Putamen (tissue), 1 donor: ENCODE measurements around the gene KCNA5.

Source experiments
- DNase-seq: peaks from one replicate; pipeline ENCODE4 v3.0.0-alpha.2; 2016; ENCODE audit warnings: low spot score

KCNA5 gene

DNA sequence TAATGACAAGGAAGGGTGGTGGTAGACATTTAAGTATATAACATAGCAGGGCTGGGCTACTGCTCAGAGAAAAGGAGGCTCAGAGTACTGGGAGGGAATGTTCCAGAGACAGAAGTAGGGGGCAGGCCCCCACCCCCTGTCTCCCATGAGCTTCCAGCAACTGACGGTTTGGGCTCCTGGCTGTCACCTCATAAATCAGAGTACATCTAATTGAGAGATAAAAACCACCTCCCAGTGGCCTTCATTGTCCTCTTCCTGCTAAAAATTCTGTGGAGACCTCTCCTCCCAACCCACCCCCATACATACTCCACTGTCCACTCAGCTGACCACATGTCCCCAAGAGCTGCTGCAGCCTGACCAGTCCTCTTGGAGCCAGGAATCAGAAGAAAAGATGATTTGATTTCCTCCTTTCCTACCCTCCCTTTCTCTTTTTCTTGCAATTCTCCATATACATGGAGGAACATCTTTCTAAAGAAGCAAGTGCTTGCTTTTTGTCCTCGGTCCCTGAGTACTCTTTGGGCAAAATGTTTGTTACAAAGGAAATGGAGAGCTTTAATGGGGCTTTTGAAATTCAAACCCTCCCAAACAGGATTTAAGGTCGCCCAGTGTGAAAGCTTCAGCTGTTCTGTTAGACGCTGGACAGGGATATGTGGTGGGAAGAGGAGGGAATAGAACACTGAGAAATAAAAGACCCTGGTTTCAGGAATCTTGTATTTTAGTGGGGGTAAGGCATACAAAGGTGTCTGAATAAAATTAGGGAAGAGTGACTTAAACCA lies 16.4 kb upstream of the KCNA5 start:
- no peak for DNase-seq

DNA sequence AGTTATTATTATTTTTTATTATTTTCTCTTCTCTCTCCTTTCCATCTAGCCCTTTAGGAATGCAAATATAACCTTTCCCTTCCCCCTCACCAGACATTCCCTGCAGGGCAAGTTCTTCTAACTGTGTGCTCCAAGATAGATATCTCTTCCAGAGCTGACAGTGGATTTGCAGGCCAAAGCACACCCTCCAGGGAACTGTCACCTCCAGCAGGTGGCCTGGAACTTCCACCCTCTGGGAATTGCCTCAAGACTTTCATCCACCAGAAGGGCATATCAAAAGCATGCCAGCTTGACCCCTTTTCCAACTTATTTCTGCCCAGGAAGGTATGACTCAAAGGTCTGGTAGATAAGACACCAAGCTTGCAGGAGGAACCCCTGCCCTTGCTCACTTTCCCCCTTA lies 13.6 kb upstream of the KCNA5 start:
- DNase-seq: no peak

DNA sequence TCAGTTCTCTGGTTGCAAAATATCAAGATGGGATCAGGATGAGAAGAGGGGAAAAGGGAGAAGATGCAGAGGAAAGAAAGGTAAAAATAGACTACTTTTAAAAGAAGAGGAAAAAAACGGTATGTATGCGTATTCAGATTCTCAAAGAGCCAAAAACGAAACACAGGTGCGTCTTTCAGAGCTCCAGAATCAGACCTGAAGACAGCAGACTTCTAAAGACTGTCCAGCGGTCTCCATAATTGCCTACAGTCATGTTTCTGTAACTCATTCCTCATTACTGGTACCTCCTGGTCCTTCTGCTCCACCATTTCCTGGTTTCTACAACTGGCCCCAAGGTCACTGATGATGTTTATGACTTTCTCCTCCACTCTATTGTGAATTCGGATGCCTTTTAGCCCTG lies 12.4 kb upstream of the KCNA5 start:
- no peak for DNase-seq

DNA sequence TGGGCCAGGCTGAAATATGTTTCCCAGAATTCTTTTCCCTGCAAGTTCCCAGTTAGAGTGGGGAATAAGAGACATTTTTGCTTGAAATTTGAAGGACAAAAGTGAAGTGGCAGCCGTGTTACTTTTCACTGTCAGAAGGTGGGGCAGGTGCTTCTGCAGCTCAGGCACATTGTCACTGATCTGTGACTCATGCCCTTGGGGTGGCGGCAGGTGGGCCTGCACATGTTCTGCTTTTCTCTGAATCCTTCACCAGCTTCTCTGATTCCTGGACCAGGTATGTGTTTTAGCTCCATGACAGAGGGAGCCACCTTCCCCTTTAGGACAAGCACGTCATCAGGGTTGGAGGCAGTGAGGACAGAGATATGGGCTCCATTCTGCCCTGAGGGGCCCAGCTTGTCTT lies 11.7 kb upstream of the KCNA5 start:
- no peak for DNase-seq

DNA sequence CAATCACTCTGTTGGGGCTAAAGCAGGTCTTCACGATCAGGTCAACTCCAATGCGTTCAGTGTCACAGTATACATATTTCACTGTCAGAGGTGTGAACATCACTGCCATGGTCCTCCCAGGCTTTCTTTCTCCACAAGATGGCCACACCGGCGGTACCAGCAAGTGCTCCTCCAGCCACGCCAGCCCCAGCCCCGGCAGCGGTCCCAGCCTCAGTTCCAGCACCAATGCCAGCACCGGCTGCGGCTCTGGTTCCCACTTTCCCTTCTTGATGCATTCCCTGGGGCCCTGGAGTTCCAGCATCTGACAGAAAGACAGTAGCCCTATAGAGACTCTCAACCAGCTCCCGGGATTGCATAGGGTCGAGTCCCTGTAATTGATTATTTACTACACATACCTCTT lies 10.9 kb upstream of the KCNA5 start:
- DNase-seq: no peak

DNA sequence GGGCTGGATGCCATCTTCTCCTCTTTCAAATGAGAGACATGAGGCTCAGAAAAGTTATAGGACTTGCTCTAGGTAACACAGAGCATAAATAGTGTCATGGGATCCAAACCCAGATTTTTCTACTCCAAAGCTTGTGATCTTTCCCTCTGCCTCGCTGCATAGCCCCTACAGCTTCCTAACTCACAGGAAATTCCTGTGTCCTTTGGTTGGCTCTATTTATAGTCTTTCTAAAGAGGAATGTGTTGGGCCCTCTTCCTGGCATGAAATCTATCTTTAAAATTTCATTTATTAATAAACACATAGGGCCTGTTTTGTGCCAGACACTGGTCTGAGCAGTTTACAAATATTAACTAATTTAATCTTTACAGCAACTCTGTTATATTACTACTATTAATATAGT lies 9.8 kb upstream of the KCNA5 start:
- no peak for DNase-seq

DNA sequence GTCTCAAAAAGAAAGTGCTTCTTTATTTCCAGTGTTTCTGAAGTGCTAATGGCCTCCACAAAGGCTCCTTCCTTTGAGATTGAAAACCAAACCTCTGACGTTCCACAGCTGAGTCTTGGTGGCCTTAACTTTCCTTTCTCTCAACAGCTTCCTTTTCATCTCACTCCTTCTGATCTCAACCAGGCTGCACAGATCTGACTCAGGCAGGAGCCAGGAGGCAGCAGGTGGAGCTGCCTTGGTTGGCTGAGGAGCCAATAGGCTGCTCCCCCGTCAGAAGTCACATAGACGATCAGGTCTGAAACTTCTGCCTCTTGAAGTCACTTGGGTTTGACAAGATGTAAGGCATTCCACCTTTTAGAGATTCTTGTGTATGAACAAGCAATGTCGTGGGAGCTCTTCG lies 9.1 kb upstream of the KCNA5 start:
- DNase-seq: no peak

DNA sequence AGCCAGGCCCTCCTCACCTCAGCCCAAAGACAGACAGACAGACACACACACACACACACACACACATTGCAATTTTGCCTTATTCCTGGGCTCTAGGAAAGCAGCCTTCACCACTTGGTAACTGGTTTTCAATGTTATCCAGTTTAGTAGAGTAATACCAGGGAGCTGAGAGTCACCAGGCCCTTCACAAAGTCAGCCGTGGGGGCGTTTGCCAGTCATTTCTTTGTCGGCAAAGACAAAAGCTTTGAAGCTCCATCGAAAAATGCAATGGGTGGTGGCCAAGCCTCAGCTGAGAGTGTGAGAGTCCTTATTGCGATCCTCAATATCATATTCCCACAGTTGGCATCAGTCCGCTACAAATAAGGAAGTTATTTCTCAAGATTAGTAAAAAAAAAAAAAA lies 8.1 kb upstream of the KCNA5 start:
- DNase-seq: no peak

DNA sequence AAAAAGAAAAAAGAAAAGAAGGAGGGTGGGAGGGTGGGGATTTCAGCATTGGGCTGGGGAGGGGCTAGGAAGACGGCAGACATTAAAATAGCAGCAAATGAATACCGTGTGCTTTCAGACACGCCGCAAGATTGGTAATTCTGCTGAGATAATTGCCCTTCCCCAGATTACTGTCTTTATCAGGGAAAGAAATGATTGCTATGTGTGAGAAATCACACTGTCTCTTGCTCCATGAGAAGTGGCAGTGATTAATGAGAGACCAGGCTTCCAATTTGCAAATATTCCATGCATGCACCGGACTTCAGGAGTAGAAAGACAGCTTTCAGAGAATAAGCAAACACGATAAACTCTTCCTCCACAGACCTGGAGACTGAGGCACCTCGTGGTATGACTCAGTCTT lies 7.6 kb upstream of the KCNA5 start:
- DNase-seq: no peak

DNA sequence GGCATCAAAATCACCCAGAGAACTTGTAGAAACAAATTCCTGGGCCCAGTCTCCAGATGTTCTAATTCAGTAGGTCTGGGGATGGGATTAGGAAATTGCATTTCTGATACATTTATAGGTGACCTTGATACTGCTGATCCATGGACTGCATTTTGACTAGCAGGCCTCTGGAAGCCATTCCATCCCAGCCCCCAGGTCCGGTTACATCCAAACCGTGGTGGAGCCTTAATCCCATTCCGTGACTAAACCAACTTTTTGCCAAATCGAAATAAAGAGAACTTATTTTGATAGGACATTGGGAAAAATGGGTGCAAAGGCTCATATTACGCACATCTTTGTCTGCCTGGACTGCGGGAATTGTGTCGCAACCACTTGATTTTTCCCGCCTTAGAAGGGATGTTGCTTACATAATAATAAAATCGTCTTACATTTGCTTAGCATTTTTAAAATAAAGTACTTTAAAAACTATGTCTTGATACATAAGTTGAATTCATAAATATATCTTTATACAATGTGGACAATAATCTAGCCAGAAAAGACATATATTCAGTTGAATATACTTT lies 5.8 kb upstream of the KCNA5 start:
- no peak for DNase-seq

DNA sequence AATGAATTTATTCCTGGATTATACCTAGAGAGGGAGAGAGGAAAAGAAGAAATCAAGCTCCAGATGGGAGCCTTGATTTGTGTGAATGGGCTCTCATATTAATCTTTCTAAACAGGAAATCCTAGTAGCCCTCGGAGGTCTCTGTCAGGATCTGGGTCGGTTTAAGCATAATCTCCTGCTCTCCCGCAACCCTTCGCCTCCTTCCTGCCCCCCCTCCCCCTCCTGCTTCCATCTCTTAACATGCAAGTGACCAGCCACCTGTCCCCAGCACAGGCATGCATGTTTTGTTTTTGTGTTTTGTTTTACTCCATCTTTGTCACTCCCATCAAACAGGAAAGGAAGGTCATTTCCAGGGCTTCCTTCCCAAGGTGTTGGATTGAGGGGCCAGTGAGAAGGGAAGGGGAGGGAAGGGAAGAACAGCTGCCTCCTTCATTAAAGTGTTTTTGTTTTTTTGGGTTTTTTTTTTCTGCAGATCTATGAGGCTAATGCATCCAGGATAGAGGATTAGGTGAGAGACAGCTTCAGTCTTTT lies 4.8 kb upstream of the KCNA5 start:
- no peak for DNase-seq

DNA sequence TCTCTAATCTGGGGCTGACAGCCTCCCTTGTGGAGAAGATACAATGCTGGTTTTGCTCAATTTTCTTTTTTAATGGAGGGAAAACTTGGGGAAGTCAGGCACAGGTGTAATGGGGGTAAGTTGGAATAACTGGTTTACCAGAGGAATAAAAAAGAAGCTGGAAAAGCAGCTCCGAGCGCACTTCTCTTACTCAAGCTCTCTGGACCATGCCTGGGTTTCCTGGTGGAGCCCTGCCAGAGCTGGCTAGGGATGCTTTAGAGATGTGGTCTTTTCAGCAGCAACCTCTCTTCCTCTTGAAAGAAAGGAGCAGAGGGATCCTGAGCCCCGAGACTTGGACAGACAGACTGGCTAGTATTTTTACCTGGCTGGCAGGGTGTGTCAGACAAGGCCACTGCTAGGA lies 3.9 kb upstream of the KCNA5 start:
- DNase-seq: no peak

DNA sequence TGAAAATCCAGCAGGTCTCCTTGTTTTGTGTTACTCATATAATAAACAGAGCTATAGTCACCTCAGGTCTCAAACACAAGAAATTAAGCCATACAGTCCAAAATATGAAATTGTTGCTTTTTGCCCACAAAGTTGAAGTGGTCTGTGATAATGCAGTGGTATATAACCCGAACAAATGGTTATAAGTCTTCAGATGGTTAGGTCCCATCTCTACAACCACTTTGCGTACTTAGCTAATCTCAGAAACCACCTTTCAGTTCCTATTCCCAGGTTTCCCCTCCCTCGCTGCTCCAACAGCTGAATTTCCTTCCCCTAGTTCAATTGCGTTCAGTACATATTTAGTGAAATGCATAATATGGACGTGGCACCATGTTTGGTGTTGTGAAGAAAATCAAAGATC lies 3.3 kb upstream of the KCNA5 start:
- no peak for DNase-seq

DNA sequence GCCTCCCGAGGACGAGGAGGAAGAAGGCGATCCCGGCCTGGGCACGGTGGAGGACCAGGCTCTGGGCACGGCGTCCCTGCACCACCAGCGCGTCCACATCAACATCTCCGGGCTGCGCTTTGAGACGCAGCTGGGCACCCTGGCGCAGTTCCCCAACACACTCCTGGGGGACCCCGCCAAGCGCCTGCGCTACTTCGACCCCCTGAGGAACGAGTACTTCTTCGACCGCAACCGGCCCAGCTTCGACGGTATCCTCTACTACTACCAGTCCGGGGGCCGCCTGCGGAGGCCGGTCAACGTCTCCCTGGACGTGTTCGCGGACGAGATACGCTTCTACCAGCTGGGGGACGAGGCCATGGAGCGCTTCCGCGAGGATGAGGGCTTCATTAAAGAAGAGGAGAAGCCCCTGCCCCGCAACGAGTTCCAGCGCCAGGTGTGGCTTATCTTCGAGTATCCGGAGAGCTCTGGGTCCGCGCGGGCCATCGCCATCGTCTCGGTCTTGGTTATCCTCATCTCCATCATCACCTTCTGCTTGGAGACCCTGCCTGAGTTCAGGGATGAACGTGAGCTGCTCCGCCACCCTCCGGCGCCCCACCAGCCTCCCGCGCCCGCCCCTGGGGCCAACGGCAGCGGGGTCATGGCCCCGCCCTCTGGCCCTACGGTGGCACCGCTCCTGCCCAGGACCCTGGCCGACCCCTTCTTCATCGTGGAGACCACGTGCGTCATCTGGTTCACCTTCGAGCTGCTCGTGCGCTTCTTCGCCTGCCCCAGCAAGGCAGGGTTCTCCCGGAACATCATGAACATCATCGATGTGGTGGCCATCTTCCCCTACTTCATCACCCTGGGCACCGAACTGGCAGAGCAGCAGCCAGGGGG lies 979 bp downstream of the KCNA5 start:
- no peak for DNase-seq

DNA sequence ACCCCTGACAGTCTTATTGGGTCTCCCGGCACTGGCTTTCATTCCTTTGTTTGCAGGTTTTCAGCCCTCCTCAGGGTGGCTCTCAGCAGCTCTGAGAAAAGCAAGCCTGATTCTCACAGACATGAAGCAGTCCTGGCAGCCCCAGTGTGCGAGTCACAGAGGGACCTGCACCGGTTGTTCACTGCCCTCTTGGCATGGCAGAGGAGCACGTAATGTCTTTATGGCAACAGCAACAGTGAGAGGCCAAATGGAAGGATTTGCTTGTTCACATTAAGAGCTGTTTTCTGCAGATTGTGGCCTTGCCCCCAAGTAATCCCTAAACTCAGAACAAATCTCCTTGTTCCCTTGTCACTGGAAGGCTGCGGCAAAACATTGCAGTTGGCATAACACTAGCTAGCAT lies 3.4 kb downstream of the KCNA5 start:
- no peak for DNase-seq

DNA sequence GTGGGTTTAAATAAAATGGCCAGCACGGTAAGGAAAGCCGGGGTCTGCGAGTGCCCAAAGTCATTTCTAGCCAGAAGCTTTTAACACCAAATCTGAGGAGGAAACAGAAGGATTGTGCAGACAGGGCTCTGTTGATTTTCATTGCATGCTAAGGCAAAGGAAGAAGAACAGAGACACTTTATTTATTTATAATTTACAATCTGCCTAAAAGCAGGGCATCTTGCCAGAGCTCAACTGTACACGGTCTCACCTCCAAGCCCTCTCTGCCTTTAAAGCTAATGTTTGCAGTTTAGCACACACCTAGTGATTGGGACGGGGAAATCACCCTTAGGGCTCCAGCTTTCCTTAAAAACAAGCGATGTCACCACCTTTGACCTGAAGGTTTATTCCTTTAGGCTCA lies 4.0 kb downstream of the KCNA5 start:
- DNase-seq: no peak

DNA sequence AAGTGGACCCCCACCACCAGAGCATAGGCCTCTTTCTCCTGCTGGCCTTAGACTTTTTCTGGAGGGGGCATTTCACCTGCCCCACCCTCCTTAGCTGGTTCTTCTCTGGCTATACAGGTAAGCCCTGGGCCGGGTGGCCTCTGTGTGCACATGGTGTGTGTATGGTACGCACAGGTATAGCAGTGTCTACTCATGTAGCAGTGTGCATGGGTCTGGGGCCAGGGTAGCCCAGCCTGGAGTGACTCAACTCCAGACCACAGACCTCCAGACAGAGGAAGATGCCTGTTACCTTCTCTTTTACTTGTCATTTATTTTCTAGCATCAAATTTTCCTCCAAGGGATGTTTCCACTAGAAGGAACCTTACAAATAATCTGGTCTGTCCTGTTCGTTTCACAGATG lies 6.9 kb downstream of the KCNA5 start:
- DNase-seq: no peak

DNA sequence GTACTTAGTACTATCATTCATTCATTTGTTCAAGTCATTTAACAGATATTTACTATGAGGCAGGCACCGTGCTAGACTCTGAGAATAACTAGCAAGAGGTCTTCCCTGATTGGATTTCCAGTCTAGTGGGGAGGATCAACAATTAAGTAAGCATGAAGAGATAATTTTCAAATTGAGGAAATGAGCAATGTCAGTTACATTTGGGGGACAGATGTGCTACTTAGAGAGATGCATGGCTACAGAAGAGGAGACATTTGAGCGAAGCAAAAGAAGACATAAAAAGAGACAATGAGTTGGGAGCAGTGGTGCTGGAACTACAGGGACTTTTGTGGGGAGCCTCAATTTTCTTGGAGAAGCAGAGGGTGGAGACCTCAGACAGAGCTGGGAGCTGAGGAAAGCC lies 7.7 kb downstream of the KCNA5 start:
- no peak for DNase-seq

DNA sequence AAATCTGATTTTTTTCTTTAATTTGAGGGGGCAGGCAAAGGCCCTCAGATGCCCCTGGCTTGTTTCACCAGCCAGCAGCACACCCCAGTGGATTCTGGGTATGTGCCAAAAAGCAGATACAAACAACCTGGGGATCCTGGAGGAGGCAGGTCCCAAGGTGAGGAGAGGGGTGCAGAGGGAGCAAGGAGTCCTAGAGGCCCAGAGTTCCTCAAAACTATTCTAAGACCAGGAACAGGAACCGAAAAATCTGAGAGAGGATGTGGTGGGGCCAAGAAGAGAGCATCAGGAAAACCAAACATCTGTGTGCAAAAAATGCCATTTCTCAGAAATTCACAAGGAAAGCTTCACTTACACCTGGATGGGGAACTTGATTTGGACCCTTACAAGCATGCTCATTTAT lies 8.2 kb downstream of the KCNA5 start:
- no peak for DNase-seq

DNA sequence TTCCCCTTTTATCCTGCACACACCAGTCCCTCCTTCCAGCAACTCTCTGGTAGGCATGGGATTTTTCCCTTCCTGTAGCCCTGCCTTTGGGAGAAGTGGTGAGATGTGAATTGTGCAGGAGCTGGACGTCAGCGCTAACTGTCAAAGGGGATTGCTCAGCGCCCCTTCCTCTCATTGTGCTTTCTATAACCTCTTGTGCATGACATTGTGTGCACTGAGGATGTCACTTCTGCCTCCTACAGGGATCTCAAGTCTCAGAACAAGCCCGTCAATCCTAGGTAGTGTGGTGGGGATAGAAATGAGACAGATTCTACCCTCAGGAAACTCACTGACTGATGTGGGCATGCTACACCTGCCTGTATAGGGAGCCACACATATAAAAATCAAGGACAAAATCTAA lies 8.7 kb downstream of the KCNA5 start:
- DNase-seq: no peak

DNA sequence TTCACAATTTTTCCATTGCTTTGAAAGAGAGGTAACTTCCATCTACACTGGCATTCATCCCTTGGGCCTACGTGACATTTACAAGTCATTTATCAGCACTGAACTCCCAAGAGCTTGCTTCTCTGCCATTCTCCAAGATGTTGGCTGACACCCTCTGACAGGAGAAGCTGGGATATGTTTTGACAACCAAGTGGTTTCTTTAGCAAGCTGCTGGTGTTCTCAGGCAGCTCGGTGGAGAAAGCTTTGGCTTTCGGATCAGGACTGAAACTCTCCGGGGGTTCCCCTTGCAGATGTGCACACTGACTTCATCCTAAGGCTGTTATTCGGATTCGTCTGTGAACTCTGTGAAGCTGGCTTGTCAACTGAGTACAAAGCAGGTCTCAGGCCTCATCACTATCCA lies 15.7 kb downstream of the KCNA5 start:
- peak; percentile 41 for DNase-seq

DNA sequence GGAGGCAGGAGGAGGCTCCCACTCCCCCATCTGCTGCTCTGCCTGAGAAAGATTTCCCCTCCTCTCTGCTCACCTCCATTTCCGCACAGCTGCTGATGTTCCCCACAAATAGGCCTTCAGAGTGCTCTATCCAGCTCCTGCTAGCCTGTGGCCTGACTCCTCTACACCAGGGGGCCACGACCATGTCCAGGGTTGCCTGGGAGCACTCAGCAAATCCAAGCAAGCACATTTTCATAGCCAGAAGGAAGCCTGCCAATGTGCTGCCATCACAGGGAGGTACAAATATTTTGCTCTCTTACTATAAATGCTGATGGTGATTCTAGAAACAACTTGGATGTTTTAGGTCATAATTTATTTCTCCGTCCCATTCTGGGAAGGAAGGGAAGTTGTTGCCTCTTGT lies 17.3 kb downstream of the KCNA5 start:
- DNase-seq: no peak

DNA sequence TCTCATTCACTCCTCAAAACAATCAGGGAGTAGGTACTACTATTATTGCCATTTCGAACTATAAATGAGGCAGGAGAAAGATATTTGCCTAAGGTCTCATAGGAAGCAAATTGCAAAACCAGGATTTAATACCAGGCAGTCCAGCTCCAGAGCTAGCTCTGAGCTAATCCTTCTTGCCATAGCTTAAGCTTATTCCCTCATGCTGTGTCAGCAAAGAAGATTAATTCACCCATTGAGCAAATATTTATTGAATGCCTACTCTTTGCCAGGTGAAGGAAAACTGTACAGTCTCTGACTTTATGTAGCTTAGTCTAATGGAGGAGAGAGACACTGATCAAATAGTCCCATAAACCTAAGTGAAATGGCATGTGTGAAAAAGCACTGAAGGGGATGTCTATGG lies 19.5 kb downstream of the KCNA5 start:
- no peak for DNase-seq
